HepG2 (cell line): ENCODE data around the gene LRRC63. TPM values are rescaled to one million over a fixed set of nuclear protein-coding genes. Genes with fewer than 3 reads are reported as not detected.

Source experiments
- ATAC-seq: fragments of 200-7000 bp; cut with Tn5 transposase; 3 replicates; pipeline ENCODE4 v1.9.1; 2020; ENCODE audit warnings: mild to moderate bottlenecking, moderate library complexity
- BruUV-seq: library from RNA; stranded (reverse); fragments of 400-500 nt; replicated peaks from 2 replicates; lab custom pipeline; 2021; lab: Mats Ljungman, UMichigan
- CTCF ChIA-PET: fragments of 300-600 bp; formaldehyde crosslinking; extraction: SDS; loops from one replicate; lab custom pipeline; 2021; ENCODE audit warnings: low total read pairs, inconsistent platforms, low intra/inter-chr PET ratio; lab: Yijun Ruan, JAX
- POLR2A ChIA-PET: fragments of 350-600 bp; sonication (Branson Sonifier 250); formaldehyde crosslinking; loops from one replicate; lab custom pipeline; 2020; ENCODE audit warnings: antibody characterized with exemption, inconsistent platforms; lab: Yijun Ruan, JAX
- DNase-seq: peaks from one replicate; pipeline ENCODE4 v3.0.0-alpha.2; 2015; ENCODE audit warnings: low spot score
- FAIRE-seq: peaks from 3 replicates; lab custom pipeline; 2011; peaks lifted over from hg19 to GRCh38; lab: Jason Lieb, UNC
- H2AFZ ChIP-seq: one replicate; pipeline ENCODE4 v1.6.1; 2011; ENCODE audit warnings: low read length, inconsistent platforms
- H3K27ac ChIP-seq: fragments of 300-600 bp; 3 replicates; pipeline ENCODE4 v1.8.0; 2011; ENCODE audit warnings: mixed run types, mild to moderate bottlenecking, mixed read lengths, low read length, inconsistent platforms; ENCODE audit not compliant: insufficient read depth; ENCODE audit errors: extremely low read length
- H3K27me3 ChIP-seq, 2 experiments: fragments of 200-600 bp in 1 of 2; 2 replicates in 1 of 2; 3 replicates in 1 of 2; pipeline versions ENCODE4 v1.6.0 to v1.8.0; 2011; ENCODE audit warnings: low read length in 2 of 2, mild to moderate bottlenecking in 2 of 2, moderate library complexity in 2 of 2, inconsistent platforms in 1 of 2; ENCODE audit not compliant: insufficient read depth in 2 of 2, control insufficient read depth in 1 of 2
- H3K36me3 ChIP-seq, 2 experiments: fragments of 200-600 bp in 1 of 2; replicated peaks in 1 of 2; 2 replicates in 1 of 2; 3 replicates in 1 of 2; pipeline versions ENCODE4 v1.5.1 to v1.8.0; 2011; ENCODE audit warnings: low read length in 2 of 2, inconsistent platforms in 1 of 2; ENCODE audit not compliant: insufficient read depth in 2 of 2, control insufficient read depth in 1 of 2
- H3K4me1 ChIP-seq: 2 replicates; pipeline ENCODE4 v1.5.1; 2012; ENCODE audit warnings: low read length, inconsistent platforms; ENCODE audit not compliant: insufficient read depth
- H3K4me2 ChIP-seq: 2 replicates; pipeline ENCODE4 v1.6.0; 2011; ENCODE audit warnings: low read depth, low read length, inconsistent platforms
- H3K4me3 ChIP-seq, 3 experiments: fragments of 200-600 bp in 1 of 3; sonication (generic), shearing (Covaris generic) in 1 of 3; replicated peaks in 1 of 3; 2 replicates each; pipeline ENCODE4 v1.5.1; 2011 to 2016; ENCODE audit warnings: low read length in 3 of 3, inconsistent platforms in 2 of 3, low read depth in 2 of 3, mild to moderate bottlenecking in 2 of 3, control low read depth in 1 of 3, mixed read lengths in 1 of 3; ENCODE audit not compliant: insufficient read depth in 1 of 3
- H3K79me2 ChIP-seq: one replicate; pipeline ENCODE4 v1.6.1; 2011; ENCODE audit warnings: low read length, inconsistent platforms; ENCODE audit not compliant: insufficient read depth
- H3K9ac ChIP-seq: 2 replicates; pipeline ENCODE4 v1.6.0; 2011; ENCODE audit warnings: mild to moderate bottlenecking, low read depth, low read length, inconsistent platforms; ENCODE audit not compliant: insufficient read depth
- H3K9me3 ChIP-seq: 2 replicates; pipeline ENCODE4 v1.5.1; 2012; ENCODE audit warnings: mild to moderate bottlenecking, low read length
- H4K20me1 ChIP-seq: 2 replicates; pipeline ENCODE4 v1.6.0; 2011; ENCODE audit warnings: inconsistent platforms, mild to moderate bottlenecking, low read length, moderate library complexity; ENCODE audit not compliant: insufficient read depth
- BCL3 ChIP-seq: sonication (generic); formaldehyde crosslinking; IDR thresholded peaks from 2 replicates; pipeline ENCODE4 v1.5.1; 2020; ENCODE audit warnings: mild to moderate bottlenecking, missing genetic modification reagents, moderate library complexity
- FIP1L1 ChIP-seq: fragments of 200-400 bp; formaldehyde crosslinking; IDR thresholded peaks from 2 replicates; pipeline ENCODE4 v1.6.1; 2018; ENCODE audit warnings: low read depth, mild to moderate bottlenecking, low read length, moderate library complexity, borderline replicate concordance; ENCODE audit not compliant: insufficient read depth
- HIVEP1 ChIP-seq: sonication (generic); formaldehyde crosslinking; IDR thresholded peaks from 2 replicates; pipeline ENCODE4 v1.4.0; 2020; ENCODE audit warnings: mild to moderate bottlenecking, missing genetic modification reagents
- HNRNPH1 ChIP-seq: fragments of 200-400 bp; formaldehyde crosslinking; optimal IDR thresholded peaks from 2 replicates; pipeline ENCODE3; 2017; ENCODE audit warnings: mild to moderate bottlenecking, low read depth, low read length
- JARID2 ChIP-seq: sonication (generic); formaldehyde crosslinking; IDR thresholded peaks from 2 replicates; pipeline ENCODE4 v1.8.1; 2023; ENCODE audit warnings: missing genetic modification reagents, inconsistent platforms; ENCODE audit not compliant: insufficient replicate concordance
- PAXIP1 ChIP-seq: sonication (generic); formaldehyde crosslinking; conservative IDR thresholded peaks from 2 replicates; pipeline ENCODE4 v1.4.0; 2020; ENCODE audit warnings: mild to moderate bottlenecking, missing genetic modification reagents, moderate library complexity
- POLR2A ChIP-seq, 2 experiments: IDR thresholded peaks; 2 replicates each; pipeline ENCODE4 v1.6.1; 2011; ENCODE audit warnings: low read depth in 2 of 2, low read length in 2 of 2, mild to moderate bottlenecking in 1 of 2, moderate library complexity in 1 of 2; ENCODE audit not compliant: insufficient read depth in 1 of 2
- RCOR2 ChIP-seq: IDR thresholded peaks from 2 replicates; pipeline ENCODE4 v1.6.1; 2016; ENCODE audit warnings: missing biosample characterization, missing genetic modification reagents
- RORA ChIP-seq: sonication (generic); formaldehyde crosslinking; IDR thresholded peaks from 2 replicates; pipeline ENCODE4 v1.5.0; 2020; ENCODE audit warnings: mild to moderate bottlenecking, missing genetic modification reagents, moderate library complexity
- SP1 ChIP-seq, 2 experiments: fragments of 450-650 bp in 1 of 2; sonication (generic) in 1 of 2; formaldehyde crosslinking in 1 of 2; IDR thresholded peaks; 2 replicates each; pipeline versions ENCODE4 v1.4.0 to v1.6.1; 2016 to 2020; ENCODE audit warnings: missing genetic modification reagents in 1 of 2
- TBP ChIP-seq: sonication (generic); formaldehyde crosslinking; IDR thresholded peaks from 2 replicates; pipeline ENCODE4 v1.5.0; 2020; ENCODE audit warnings: missing genetic modification reagents
- TCF7L2 ChIP-seq: IDR thresholded peaks from 2 replicates; pipeline ENCODE4 v1.6.1; 2011; ENCODE audit warnings: mild to moderate bottlenecking, low read depth, low read length, moderate library complexity
- ZNF232 ChIP-seq: sonication (generic); formaldehyde crosslinking; IDR thresholded peaks from 2 replicates; pipeline ENCODE4 v1.4.0; 2020; ENCODE audit warnings: missing genetic modification reagents, borderline replicate concordance
- ZNF276 ChIP-seq: sonication (generic); formaldehyde crosslinking; IDR thresholded peaks from 2 replicates; pipeline ENCODE4 v1.4.0; 2020; ENCODE audit warnings: mild to moderate bottlenecking, low read depth, missing genetic modification reagents
- ZNF607 ChIP-seq: sonication (generic); formaldehyde crosslinking; IDR thresholded peaks from 2 replicates; pipeline ENCODE4 v1.5.1; 2020; ENCODE audit warnings: missing genetic modification reagents, mild to moderate bottlenecking, borderline replicate concordance
- ZNF816 ChIP-seq: sonication (generic); formaldehyde crosslinking; IDR thresholded peaks from 2 replicates; pipeline ENCODE4 v1.8.0; 2022; ENCODE audit warnings: missing genetic modification reagents, mild to moderate bottlenecking, borderline replicate concordance
- WGBS: methylation state at CpG from one replicate; pipeline ENCODE4 v1.1.6; 2017; ENCODE audit warnings: low lambda C conversion rate; 5-methylcytosine and 5-hydroxymethylcytosine counted together
- in situ Hi-C: cut with HindIII; loops from 2 replicates; pipeline ENCODE4 v1.10.0; 2017; ENCODE audit warnings: low pct_unique_long_range_greater_than_20kb; ENCODE audit not compliant: extremely low pct_ligation_motif_present
- intact Hi-C: fragments of 100-400 bp; cut with micrococcal nuclease; formaldehyde crosslinking; loops from one replicate; pipeline ENCODE4 v1.10.0; 2022; ENCODE audit not compliant: unreplicated experiment
- polyA plus RNA-seq, 8 experiments: library from polyadenylated mRNA; depleted of rRNA in 3 of 8; stranded (reverse) in 7 of 8; unstranded in 1 of 8; fragments of >200 nt; fragmentation: Illumina TruSeq in 4 of 8; extraction: Trizol in 4 of 8; gene quantifications; 2 replicates each; pipeline versions ENCODE4 v1.2.1 to v1.2.3, GENCODE V29; 2011 to 2016; ENCODE audit warnings: low read depth in 4 of 8, missing spikeins in 1 of 8, mixed read lengths in 1 of 8; ENCODE audit not compliant: insufficient read depth in 1 of 8
- total RNA-seq, 5 experiments: library from RNA; depleted of rRNA; stranded (reverse); fragments of >200 nt; fragmentation: Illumina TruSeq; extraction: Trizol; gene quantifications; 2 replicates each; pipeline ENCODE4 v1.2.3, GENCODE V29; 2016; ENCODE audit warnings: low read depth in 1 of 5

Gene LRRC63
- total and polyA plus RNA-seq, 2 of the 13 experiments (the other 11 are each of a cell fraction or from before 2014, with no cell fraction given) = not detected

GRCh38 chr13:46317120-46317519, 105.4 kb downstream of the LRRC63 start (continued):
- TF ChIP-seq JARID2 (CRISPR knock-in tag) = no peak

GRCh38 chr13:46318986-46319385, 107.3 kb downstream of the LRRC63 start:
- CTCF ChIA-PET = no interaction called here

More at GRCh38 chr13:46318986-46319385, 107.3 kb downstream of the LRRC63 start:
- POLR2A ChIA-PET = no interaction called here
- no peak for ATAC-seq
- no peak overlapping the region for H3K9ac ChIP-seq
- H4K20me1 ChIP-seq = no peaks in the 10 kb centered on the region
- in situ Hi-C loops (no loop called here), intact Hi-C loops (no loop called here)
- no peaks in the 10 kb centered on the region for H3K36me3 ChIP-seq
- no peaks in the 10 kb centered on the region for H3K79me2 ChIP-seq
- no peak overlapping the region for H3K27ac ChIP-seq
- H3K9me3 ChIP-seq = no peaks in the 10 kb centered on the region
- H3K4me1 ChIP-seq = no peaks in the 10 kb centered on the region
- 7% methylated on average over 1 of the region's 1 CpG for WGBS
- TF ChIP-seq TBP (CRISPR knock-in tag) = no peak
- no peak for TF ChIP-seq FIP1L1
- TF ChIP-seq POLR2A (IDR thresholded peaks at IDR 0.05; ENCODE audit: insufficient read depth in 1 of 2, low read depth in 2 of 2, low read length in 2 of 2) = no peak
- TF ChIP-seq ZNF276 = no peak
- no peak for TF ChIP-seq ZNF232 (CRISPR knock-in tag)
- no peak for TF ChIP-seq RORA
- no peak for TF ChIP-seq ZNF607 (CRISPR knock-in tag)
- no peak for TF ChIP-seq RCOR2
- TF ChIP-seq BCL3 = no peak
- no peak for TF ChIP-seq HNRNPH1
- no peak for TF ChIP-seq SP1 (IDR thresholded peaks at IDR 0.05)
- no peak for TF ChIP-seq SP1 (CRISPR knock-in tag; IDR thresholded peaks at IDR 0.05)
- no peak for TF ChIP-seq TCF7L2
- no peak for TF ChIP-seq PAXIP1 (CRISPR knock-in tag)
- TF ChIP-seq HIVEP1 = no peak
- no peak for TF ChIP-seq ZNF816 (CRISPR knock-in tag)
- no peak for DNase-seq
- H2AFZ ChIP-seq = no peak overlapping the region
- H3K27me3 ChIP-seq = peaks cover 0 to 6% of the 10 kb centered on the region in 2 experiments; a peak in 2 of 5 replicates
- FAIRE-seq = no peak
- H3K4me3 ChIP-seq = no peak overlapping the region
- BruUV-seq = no TSS peak
- H3K4me2 ChIP-seq = no peak overlapping the region
